Skin of body (tissue), 2 donors: ENCODE measurements around the gene HOXB3. TPM values are rescaled to one million over a fixed set of nuclear protein-coding genes. Genes with fewer than 3 reads are reported as not detected.

Experiments used
- DNase-seq: peaks from one replicate; lab custom pipeline; 2025; lab: John Stamatoyannopoulos, UW
- total RNA-seq: library from RNA; depleted of rRNA; stranded (reverse); fragments of >200 nt; gene quantifications from one replicate; pipeline ENCODE4 v1.2.3, GENCODE V29; 2014

Gene HOXB3
- total RNA-seq, 1 donor from 2014 or later, result 8.4 TPM

- no peak for DNase-seq
Observed at GRCh38 chr17:48559122-48559839, 30.8 kb downstream of the HOXB3 start.

- DNase-seq, result no peak
Observed at GRCh38 chr17:48558831-48559121, 31.3 kb downstream of the HOXB3 start.

- no peak for DNase-seq
Observed at GRCh38 chr17:48558057-48558830, 31.8 kb downstream of the HOXB3 start.

- DNase-seq, result no peak
Observed at GRCh38 chr17:48556576-48557401, 33.3 kb downstream of the HOXB3 start.

GRCh38 chr17:48556229-48556575, 33.8 kb downstream of the HOXB3 start:
- DNase-seq, result no peak

GRCh38 chr17:48555258-48556228, 34.5 kb downstream of the HOXB3 start:
- peak; percentile 87 for DNase-seq

GRCh38 chr17:48554412-48555257, 35.4 kb downstream of the HOXB3 start:
- no peak for DNase-seq

GRCh38 chr17:48553826-48554225, 36.2 kb downstream of the HOXB3 start:
- DNase-seq, result no peak

- no peak for DNase-seq
Observed at GRCh38 chr17:48553190-48553547, 36.9 kb downstream of the HOXB3 start.

GRCh38 chr17:48552466-48553189, 37.4 kb downstream of the HOXB3 start:
- DNase-seq, result peak; percentile 28

- DNase-seq, result no peak
Observed at GRCh38 chr17:48551596-48552465, 38.2 kb downstream of the HOXB3 start.

GRCh38 chr17:48551214-48551555, 38.9 kb downstream of the HOXB3 start:
- DNase-seq, result no peak

- DNase-seq, result no peak
Observed at GRCh38 chr17:48550502-48551213, 39.4 kb downstream of the HOXB3 start.

GRCh38 chr17:48549914-48550501, 40.0 kb downstream of the HOXB3 start:
- DNase-seq, result no peak

- DNase-seq, result no peak
Observed at GRCh38 chr17:48549281-48549630, 40.8 kb downstream of the HOXB3 start.

GRCh38 chr17:48548523-48549280, 41.3 kb downstream of the HOXB3 start:
- DNase-seq, result no peak
